NCI-H2107 treated with DMSO at 0.1 percent for 48 hours (cell line): ENCODE data around the gene ZBTB4.

Source experiments
- DNase-seq: peaks from one replicate; lab custom pipeline; 2025; ENCODE audit not compliant: unreplicated experiment; lab: John Stamatoyannopoulos, UW

Gene ZBTB4

GRCh38 chr17:7479213-7480088, at the start of gene ZBTB4:
ZBTB4 (minus strand) TSS chr17:7479631; CDS start chr17:7466801, 12,830 bp downstream.
- no peak for DNase-seq

GRCh38 chr17:7528842-7529241, 49.4 kb upstream of the ZBTB4 start:
- no peak for DNase-seq

GRCh38 chr17:7523033-7523432, 43.6 kb upstream of the ZBTB4 start:
- DNase-seq, result no peak

DNA sequence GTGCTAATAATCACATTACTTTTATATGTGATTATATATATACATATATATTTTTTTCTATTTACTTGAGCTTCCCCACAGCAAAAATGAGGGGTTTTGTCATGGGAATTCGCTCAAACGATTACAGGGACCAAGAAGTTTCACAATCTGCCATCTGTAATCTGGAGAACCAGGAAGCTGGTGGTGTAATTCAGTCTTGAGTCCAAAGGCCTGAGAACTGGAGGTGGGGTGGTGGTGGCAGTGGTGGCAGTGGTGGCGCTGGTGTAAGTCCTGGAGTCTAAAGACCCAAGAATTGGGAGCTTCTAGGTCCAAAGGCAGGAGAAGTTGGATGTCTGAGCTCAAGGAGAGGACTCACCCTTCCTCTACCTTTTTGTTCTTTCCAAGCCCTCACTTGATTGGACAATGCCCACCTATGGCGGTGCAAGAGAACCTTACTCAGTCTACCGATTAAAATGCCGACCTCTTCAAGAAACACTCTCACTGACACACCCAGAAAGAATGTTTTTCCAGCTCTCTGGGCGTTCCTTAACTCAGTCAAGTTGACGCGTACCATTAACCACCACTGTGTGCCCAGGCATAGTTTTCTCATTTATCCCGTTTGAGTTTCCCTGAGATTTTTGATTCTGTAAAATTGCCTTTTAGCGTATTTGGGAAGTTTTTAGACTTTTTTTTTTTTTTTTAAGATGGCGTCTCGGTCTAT, 36.6 kb upstream of the ZBTB4 start:
- DNase-seq, result no peak

DNA sequence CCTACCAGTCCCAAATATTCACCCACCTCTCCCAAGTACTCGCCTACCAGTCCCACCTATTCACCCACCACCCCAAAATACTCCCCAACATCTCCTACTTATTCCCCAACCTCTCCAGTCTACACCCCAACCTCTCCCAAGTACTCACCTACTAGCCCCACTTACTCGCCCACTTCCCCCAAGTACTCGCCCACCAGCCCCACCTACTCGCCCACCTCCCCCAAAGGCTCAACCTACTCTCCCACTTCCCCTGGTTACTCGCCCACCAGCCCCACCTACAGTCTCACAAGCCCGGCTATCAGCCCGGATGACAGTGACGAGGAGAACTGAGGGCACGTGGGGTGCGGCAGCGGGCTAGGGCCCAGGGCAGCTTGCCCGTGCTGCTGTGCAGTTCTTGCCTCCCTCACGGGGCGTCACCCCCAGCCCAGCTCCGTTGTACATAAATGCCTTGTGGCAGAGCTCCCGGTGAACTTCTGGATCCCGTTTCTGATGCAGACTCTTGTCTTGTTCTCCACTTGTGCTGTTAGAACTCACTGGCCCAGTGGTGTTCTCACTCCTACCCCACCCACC, 34.5 kb upstream of the ZBTB4 start:
- no peak for DNase-seq

DNA sequence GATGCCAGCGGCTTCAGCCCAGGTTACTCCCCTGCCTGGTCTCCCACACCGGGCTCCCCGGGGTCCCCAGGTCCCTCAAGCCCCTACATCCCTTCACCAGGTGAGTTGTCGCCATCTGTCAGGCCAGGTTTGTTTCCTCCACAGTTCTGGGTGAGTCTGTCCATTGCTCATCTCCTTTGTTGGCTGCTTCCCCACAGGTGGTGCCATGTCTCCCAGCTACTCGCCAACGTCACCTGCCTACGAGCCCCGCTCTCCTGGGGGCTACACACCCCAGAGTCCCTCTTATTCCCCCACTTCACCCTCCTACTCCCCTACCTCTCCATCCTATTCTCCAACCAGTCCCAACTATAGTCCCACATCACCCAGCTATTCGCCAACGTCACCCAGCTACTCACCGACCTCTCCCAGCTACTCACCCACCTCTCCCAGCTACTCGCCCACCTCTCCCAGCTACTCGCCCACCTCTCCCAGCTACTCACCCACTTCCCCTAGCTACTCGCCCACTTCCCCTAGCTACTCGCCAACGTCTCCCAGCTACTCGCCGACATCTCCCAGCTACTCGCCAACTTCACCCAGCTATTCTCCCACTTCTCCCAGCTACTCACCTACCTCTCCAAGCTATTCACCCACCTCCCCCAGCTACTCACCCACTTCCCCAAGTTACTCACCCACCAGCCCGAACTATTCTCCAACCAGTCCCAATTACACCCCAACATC, 33.6 kb upstream of the ZBTB4 start:
- DNase-seq, result no peak

DNA sequence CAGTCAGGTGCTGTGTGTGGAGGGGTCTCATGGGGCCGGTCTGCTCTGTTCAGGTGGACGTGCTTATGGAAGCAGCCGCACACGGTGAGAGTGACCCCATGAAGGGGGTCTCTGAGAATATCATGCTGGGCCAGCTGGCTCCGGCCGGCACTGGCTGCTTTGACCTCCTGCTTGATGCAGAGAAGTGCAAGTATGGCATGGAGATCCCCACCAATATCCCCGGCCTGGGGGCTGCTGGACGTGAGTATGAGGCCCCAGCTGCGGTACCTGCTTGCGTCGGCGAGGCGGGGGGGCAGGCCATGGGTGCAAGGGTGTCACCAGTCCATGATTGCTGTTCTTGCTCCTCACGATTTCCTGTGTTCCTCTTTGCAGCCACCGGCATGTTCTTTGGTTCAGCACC, 32.7 kb upstream of the ZBTB4 start:
- DNase-seq, result no peak

GRCh38 chr17:7511108-7511507, 31.7 kb upstream of the ZBTB4 start:
- no peak for DNase-seq

GRCh38 chr17:7509937-7510336, 30.5 kb upstream of the ZBTB4 start:
- DNase-seq, result no peak

DNA sequence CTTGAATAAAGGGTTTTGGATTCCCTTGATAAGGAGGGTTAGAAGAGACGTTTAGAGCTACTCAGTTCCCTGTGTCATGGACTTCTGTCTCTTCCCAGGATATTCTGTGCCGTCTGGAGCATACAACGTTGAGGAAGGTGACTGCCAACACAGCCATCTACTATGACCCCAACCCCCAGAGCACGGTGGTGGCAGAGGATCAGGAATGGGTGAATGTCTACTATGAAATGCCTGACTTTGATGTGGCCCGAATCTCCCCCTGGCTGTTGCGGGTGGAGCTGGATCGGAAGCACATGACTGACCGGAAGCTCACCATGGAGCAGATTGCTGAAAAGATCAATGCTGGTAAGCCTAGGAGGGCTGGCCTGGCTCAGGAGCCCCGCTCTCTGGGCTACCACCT, 29.4 kb upstream of the ZBTB4 start:
- DNase-seq, result no peak

- DNase-seq, result no peak
Measured at GRCh38 chr17:7508145-7508544, 28.7 kb upstream of the ZBTB4 start.

- DNase-seq, result no peak
Measured at GRCh38 chr17:7503521-7503920, 24.1 kb upstream of the ZBTB4 start.

- no peak for DNase-seq
Measured at GRCh38 chr17:7502987-7503386, 23.6 kb upstream of the ZBTB4 start.

GRCh38 chr17:7502171-7502847, 22.9 kb upstream of the ZBTB4 start:
- DNase-seq, result no peak

DNA sequence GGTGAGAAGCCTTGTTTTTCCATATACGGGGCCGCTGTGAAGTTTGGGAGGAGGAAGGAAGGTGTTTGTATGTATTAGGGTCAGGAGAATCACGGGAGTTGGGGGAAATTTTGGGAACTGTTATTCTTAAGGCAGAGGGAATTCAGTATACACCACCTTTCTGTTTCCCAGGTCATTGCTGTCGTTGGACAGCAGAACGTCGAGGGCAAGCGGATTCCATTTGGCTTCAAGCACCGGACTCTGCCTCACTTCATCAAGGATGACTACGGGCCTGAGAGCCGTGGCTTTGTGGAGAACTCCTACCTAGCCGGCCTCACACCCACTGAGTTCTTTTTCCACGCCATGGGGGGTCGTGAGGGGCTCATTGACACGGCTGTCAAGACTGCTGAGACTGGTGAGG, 22.3 kb upstream of the ZBTB4 start:
- no peak for DNase-seq

GRCh38 chr17:7499161-7499560, 19.7 kb upstream of the ZBTB4 start:
- no peak for DNase-seq

- DNase-seq, result no peak
Measured at GRCh38 chr17:7497636-7498035, 18.2 kb upstream of the ZBTB4 start.

- no peak for DNase-seq
Measured at GRCh38 chr17:7497228-7497627, 17.8 kb upstream of the ZBTB4 start.

- no peak for DNase-seq
Measured at GRCh38 chr17:7496470-7497183, 17.2 kb upstream of the ZBTB4 start.

- DNase-seq, result no peak
Measured at GRCh38 chr17:7495906-7496434, 16.5 kb upstream of the ZBTB4 start.
